ENCODE results near the gene GSN. TPM values are rescaled to one million over a fixed set of nuclear protein-coding genes. Genes with fewer than 3 reads are reported as not detected.

Gene GSN
- total and polyA plus RNA-seq, 2 of the 13 experiments (the other 11 are each of a cell fraction or from before 2014, with no cell fraction given), result 294 to 307 TPM

GRCh38 chr9:121266356-121266755 is 1.6 kb upstream of the GSN start:
- no peak for FAIRE-seq
- Histone ChIP-seq H3K4me1 (ENCODE audit: insufficient read depth, low read length) (peaks cover 36% of the 10 kb centered on the region), H3K4me2 (ENCODE audit: low read depth, low read length) (no peak overlapping the region), H3K27ac (ENCODE audit: extremely low read length, insufficient read depth, low read length) (no peak overlapping the region), H3K36me3 (replicated peaks in 1 of 2; ENCODE audit: control insufficient read depth in 1 of 2, insufficient read depth in 2 of 2, low read length in 2 of 2) (no peaks in the 10 kb centered on the region), H3K79me2 (ENCODE audit: insufficient read depth, low read length) (no peaks in the 10 kb centered on the region), H2AFZ (ENCODE audit: low read length) (no peak overlapping the region), H3K9me3 (ENCODE audit: low read length) (no peaks in the 10 kb centered on the region), H3K4me3 (replicated peaks in 1 of 3; ENCODE audit: insufficient read depth in 1 of 3, low read depth in 2 of 3, low read length in 3 of 3) (no peak overlapping the region), H3K9ac (ENCODE audit: insufficient read depth, low read depth, low read length) (no peak overlapping the region), H3K27me3 (ENCODE audit: control insufficient read depth in 1 of 2, insufficient read depth in 2 of 2, low read length in 2 of 2) (peaks cover 0 to 22% of the 10 kb centered on the region in 2 experiments; a peak in 3 of 5 replicates), H4K20me1 (ENCODE audit: insufficient read depth, low read length) (no peaks in the 10 kb centered on the region)
- ChIA-PET CTCF (ENCODE audit: low intra/inter-chr PET ratio, low total read pairs) (no interaction called here), POLR2A (no interaction called here)
- TF ChIP-seq ZBTB7A (CRISPR knock-in tag; IDR thresholded peaks at IDR 0.05) (no peak), ZNF652 (CRISPR knock-in tag; IDR thresholded peaks at IDR 0.05; ENCODE audit: borderline replicate concordance, low read depth) (peak; percentile 81)
- 31% methylated on average over 3 of the region's 3 CpGs for WGBS (ENCODE audit: low lambda C conversion rate)
- in situ Hi-C loops (cut with HindIII; ENCODE audit: extremely low pct_ligation_motif_present, low pct_unique_long_range_greater_than_20kb) (no loop called here), intact Hi-C loops (cut with micrococcal nuclease; ENCODE audit: unreplicated experiment) (loop anchor here (5.0 kb wide), 1 partner anchor 34 kb away; no protein-coding TSS in a partner anchor)
- no TSS peak for BruUV-seq (replicated peaks)
- ATAC-seq, result no peak
- DNase-seq (ENCODE audit: low spot score), result no peak

- CTCF ChIA-PET (ENCODE audit: low intra/inter-chr PET ratio, low total read pairs), result no interaction called here
Measured at GRCh38 chr9:121266906-121267650, 884 bp upstream of the GSN start.

More at GRCh38 chr9:121266906-121267650, 884 bp upstream of the GSN start:
- POLR2A ChIA-PET, result interaction anchor here (0.7 to 3.5 kb wide), 8 partner anchors 11 to 56 kb away, joined by 3 to 29 read pairs (median 4); no protein-coding TSS in a partner anchor
- Histone ChIP-seq H3K9ac (ENCODE audit: insufficient read depth, low read depth, low read length) (no peak overlapping the region), H3K27me3 (ENCODE audit: control insufficient read depth in 1 of 2, insufficient read depth in 2 of 2, low read length in 2 of 2) (peaks cover 0 to 18% of the 10 kb centered on the region in 2 experiments; a peak in 3 of 5 replicates), H3K36me3 (replicated peaks in 1 of 2; ENCODE audit: control insufficient read depth in 1 of 2, insufficient read depth in 2 of 2, low read length in 2 of 2) (no peaks in the 10 kb centered on the region), H3K27ac (ENCODE audit: extremely low read length, insufficient read depth, low read length) (no peak overlapping the region), H3K4me2 (ENCODE audit: low read depth, low read length) (peak overlapping the region; percentile 80), H3K79me2 (ENCODE audit: insufficient read depth, low read length) (no peaks in the 10 kb centered on the region), H4K20me1 (ENCODE audit: insufficient read depth, low read length) (no peaks in the 10 kb centered on the region), H3K4me1 (ENCODE audit: insufficient read depth, low read length) (peaks cover 34% of the 10 kb centered on the region), H3K9me3 (ENCODE audit: low read length) (no peaks in the 10 kb centered on the region), H2AFZ (ENCODE audit: low read length) (no peak overlapping the region), H3K4me3 (replicated peaks in 1 of 3; ENCODE audit: insufficient read depth in 1 of 3, low read depth in 2 of 3, low read length in 3 of 3) (peak overlapping the region in 2 of 3 experiments; percentile 82 to 84; a peak in 4 of 6 replicates)
- intact Hi-C loops (cut with micrococcal nuclease; ENCODE audit: unreplicated experiment), result loop anchor here (5.0 kb wide), 1 partner anchor 35 kb away; no protein-coding TSS in a partner anchor
- BruUV-seq (replicated peaks), result no TSS peak
- FAIRE-seq (no peak), DNase-seq (ENCODE audit: low spot score) (no peak), ATAC-seq (no peak)
- TF ChIP-seq SP2 (CRISPR knock-in tag; IDR thresholded peaks at IDR 0.05), result no peak
- no peak for TF ChIP-seq LCORL (IDR thresholded peaks at IDR 0.05)
- TF ChIP-seq LCORL (CRISPR knock-in tag; IDR thresholded peaks at IDR 0.05), result 0 out of 2 replicates have a peak, but pooled peaks have one; percentile 2
- WGBS (ENCODE audit: low lambda C conversion rate), result 70% methylated on average over 17 of the region's 18 CpGs
- in situ Hi-C loops (cut with HindIII; ENCODE audit: extremely low pct_ligation_motif_present, low pct_unique_long_range_greater_than_20kb), result no loop called here

All from HepG2 (cell line).